ENCODE data around the gene NAPA. TPM values are rescaled to one million over a fixed set of nuclear protein-coding genes. Genes with fewer than 3 reads are reported as not detected.

The NAPA gene
- polyA plus RNA-seq, 1 experiment = 84.1 TPM

DNA sequence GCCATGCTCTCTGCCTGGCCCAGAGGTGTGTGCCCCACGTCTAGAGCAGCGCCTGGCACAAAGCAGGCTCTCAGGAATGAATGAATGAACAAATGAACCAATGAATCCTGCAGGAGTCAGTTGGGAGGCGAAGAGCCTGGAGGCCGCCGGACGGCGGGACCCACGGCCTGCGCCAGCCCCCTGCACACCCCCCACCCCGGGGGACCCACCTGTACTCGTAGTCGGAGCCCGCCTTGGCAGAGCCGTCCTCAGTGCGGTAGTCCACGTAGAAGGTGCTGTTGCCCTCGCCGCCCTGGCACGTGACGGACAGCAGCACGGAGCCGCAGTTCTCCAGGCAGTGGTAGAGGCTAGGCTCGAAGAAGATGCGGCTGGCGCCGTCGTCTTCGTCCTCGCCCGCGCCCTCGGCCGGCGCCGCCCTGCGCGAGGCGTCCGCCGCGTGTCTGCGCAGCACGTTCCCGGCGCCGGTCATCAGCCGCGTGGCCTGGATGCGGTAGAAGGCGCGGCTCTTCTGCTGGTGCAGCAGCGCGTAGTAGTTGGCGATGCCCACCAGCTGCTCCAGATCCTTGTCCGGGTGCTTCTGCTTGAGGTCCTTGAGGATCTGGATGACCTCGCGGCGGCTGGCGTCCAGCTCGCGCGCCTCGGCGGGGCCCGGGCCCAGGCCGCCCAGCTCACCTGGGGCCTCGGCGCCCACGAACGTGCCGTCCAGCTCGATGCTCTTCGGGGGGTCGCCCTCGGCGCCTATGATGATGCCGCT lies 58.0 kb downstream of the NAPA start:
- CTCF ChIA-PET = no interaction called here
- TF ChIP-seq, protein P1, sequence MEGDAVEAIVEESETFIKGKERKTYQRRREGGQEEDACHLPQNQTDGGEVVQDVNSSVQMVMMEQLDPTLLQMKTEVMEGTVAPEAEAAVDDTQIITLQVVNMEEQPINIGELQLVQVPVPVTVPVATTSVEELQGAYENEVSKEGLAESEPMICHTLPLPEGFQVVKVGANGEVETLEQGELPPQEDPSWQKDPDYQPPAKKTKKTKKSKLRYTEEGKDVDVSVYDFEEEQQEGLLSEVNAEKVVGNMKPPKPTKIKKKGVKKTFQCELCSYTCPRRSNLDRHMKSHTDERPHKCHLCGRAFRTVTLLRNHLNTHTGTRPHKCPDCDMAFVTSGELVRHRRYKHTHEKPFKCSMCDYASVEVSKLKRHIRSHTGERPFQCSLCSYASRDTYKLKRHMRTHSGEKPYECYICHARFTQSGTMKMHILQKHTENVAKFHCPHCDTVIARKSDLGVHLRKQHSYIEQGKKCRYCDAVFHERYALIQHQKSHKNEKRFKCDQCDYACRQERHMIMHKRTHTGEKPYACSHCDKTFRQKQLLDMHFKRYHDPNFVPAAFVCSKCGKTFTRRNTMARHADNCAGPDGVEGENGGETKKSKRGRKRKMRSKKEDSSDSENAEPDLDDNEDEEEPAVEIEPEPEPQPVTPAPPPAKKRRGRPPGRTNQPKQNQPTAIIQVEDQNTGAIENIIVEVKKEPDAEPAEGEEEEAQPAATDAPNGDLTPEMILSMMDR (IDR thresholded peaks at IDR 0.05; ENCODE audit: low read depth, low read length) = no peak
- Histone ChIP-seq H3K27me3 (ENCODE audit: control insufficient read depth, insufficient read depth, low read length) (peaks cover 44% of the 10 kb centered on the region), H3K27ac (ENCODE audit: low read depth, low read length) (no peak overlapping the region), H3K4me3 (ENCODE audit: low read depth, low read length) (no peak overlapping the region), H3K9me3 (ENCODE audit: control insufficient read depth, insufficient read depth, low read length) (peaks cover 20% of the 10 kb centered on the region)
- POLR2A ChIA-PET = no interaction called here
- no peak for DNase-seq (ENCODE audit: low read depth, low spot score)

DNA sequence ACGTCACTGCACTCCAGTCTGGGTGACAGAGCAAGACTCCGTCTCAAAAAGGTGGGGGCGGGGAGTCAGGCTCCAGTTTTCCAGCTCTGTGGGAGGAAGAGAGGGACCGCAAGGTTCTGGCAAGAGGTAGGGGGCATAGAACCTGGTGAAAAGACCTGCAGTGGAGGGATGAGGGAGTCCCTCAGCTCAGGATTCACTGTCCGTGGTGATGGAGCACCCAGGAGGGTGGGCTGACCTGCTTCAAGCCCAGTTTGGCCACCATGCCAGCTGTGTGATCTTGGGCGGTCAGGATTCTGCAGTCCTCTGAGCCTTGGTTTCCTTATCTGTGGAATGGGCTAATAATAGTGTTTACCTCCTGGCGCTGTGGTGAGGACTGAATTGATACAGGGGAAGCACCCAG lies 64.4 kb downstream of the NAPA start:
- Histone ChIP-seq H3K4me3 (ENCODE audit: low read depth, low read length) (no peak overlapping the region), H3K27ac (ENCODE audit: low read depth, low read length) (no peak overlapping the region), H3K9me3 (ENCODE audit: control insufficient read depth, insufficient read depth, low read length) (peaks cover 14% of the 10 kb centered on the region), H3K27me3 (ENCODE audit: control insufficient read depth, insufficient read depth, low read length) (peaks cover 46% of the 10 kb centered on the region)
- DNase-seq (ENCODE audit: low read depth, low spot score) = no peak
- ChIA-PET POLR2A (no interaction called here), CTCF (interaction anchor here (0.7 kb wide), 1 partner anchor 155 kb away, joined by 4 read pairs; no protein-coding TSS in a partner anchor)
- TF ChIP-seq, protein P1 (IDR thresholded peaks at IDR 0.05; ENCODE audit: low read depth, low read length) = no peak

DNA sequence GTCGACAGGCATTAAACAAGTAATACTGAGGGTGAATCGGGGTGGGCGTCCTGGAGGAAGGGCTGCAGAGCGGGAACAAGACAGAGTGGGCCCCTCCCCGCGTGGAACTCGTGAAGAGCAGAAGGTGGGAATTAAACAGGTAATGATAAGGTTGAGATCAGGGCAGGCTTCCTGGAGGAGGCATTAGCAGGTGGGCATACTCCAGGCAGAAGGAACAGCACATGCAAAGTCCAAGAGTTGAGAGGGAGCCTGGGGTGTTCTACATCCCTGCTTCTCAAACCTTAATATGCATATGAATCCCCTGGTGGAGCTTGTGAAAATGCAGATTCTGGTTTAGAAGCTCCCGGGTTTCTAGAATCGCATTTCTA lies 66.5 kb downstream of the NAPA start:
- Histone ChIP-seq H3K27ac (ENCODE audit: low read depth, low read length) (no peak overlapping the region), H3K9me3 (ENCODE audit: control insufficient read depth, insufficient read depth, low read length) (peaks cover 9% of the 10 kb centered on the region), H3K27me3 (ENCODE audit: control insufficient read depth, insufficient read depth, low read length) (peaks cover 59% of the 10 kb centered on the region), H3K4me3 (ENCODE audit: low read depth, low read length) (no peak overlapping the region)
- CTCF ChIA-PET = interaction anchor here (2.2 kb wide), 1 partner anchor 12 kb away, joined by 11 read pairs; no protein-coding TSS in a partner anchor
- DNase-seq (ENCODE audit: low read depth, low spot score) = no peak
- TF ChIP-seq, protein P1 (IDR thresholded peaks at IDR 0.05; ENCODE audit: low read depth, low read length) = no peak
- POLR2A ChIA-PET = interaction anchor here (0.6 kb wide), 1 partner anchor 289 kb away, joined by 4 read pairs; no protein-coding TSS in a partner anchor

DNA sequence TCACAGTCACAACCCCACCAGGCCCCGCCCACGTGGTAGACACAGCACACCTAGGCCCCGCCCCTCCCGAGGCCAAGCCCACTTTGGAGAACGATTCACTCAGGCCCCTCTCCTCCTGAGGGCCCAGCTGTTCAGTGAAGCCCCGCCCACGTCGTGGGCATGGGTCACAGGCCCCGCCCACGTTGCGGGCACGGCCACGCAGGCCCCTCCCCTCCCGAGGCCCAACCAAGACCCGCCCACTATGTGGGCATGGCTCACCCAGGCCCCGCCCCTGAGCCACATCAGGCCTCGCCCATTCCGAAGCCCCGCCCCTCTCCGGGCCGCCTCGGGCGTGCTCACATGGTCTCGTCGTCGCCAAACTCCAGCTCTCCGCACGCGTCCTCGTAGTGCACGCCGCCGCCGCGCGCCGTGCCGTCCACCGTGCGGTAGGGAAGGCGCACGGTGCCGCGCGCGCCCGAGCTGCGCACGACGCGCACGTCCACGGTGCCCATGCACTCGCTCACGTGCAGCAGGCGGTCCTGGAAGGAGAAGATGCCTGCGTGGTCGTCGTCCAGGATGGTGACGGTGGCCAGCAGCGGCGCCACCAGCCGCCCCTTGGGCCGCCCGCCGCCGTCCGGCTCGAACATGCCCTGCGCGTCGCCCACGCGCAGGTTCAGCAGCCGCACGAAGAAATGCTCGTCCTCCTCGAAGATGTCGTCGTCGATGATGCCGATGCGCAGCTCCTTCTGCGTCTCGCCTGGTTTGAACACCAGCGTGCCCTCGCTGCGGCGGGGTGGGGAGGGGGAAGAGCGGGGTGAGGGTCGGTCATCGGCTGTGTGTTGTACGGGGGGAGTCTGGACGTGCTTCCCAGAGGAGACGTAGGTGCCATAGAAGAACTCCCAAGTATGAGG lies 67.1 kb downstream of the NAPA start:
- no peak overlapping the region for H3K27ac ChIP-seq (ENCODE audit: low read depth, low read length)
- H3K27me3 ChIP-seq (ENCODE audit: control insufficient read depth, insufficient read depth, low read length) = peaks cover 60% of the 10 kb centered on the region
- ChIA-PET POLR2A (interaction anchor here (0.6 to 1.0 kb wide), 2 partner anchors 36 to 289 kb away, joined by 3 to 4 read pairs; partner anchors contain the start of gene KPTN), CTCF (interaction anchor here (0.8 to 2.2 kb wide), 3 partner anchors 12 to 260 kb away, joined by 3 to 11 read pairs (median 5); partner anchors contain the start of gene KPTN)
- DNase-seq (ENCODE audit: low read depth, low spot score) = no peak
- TF ChIP-seq, protein P1 (IDR thresholded peaks at IDR 0.05; ENCODE audit: low read depth, low read length) = no peak
- H3K9me3 ChIP-seq (ENCODE audit: control insufficient read depth, insufficient read depth, low read length) = peaks cover 9% of the 10 kb centered on the region
- H3K4me3 ChIP-seq (ENCODE audit: low read depth, low read length) = no peak overlapping the region
